SU-DHL-6 (cell line): ENCODE data around the gene MCTP1.

Source experiments
- CTCF ChIP-seq: fragments of 200-600 bp; sonication (generic); IDR thresholded peaks from one replicate; pipeline ENCODE4 v1.5.1; 2017; ENCODE audit warnings: antibody characterized with exemption, mild to moderate bottlenecking, low read length, moderate library complexity; ENCODE audit not compliant: insufficient read depth, poor library complexity, severe bottlenecking
- EZH2phosphoT487 ChIP-seq: fragments of 200-600 bp; sonication (generic), shearing (Covaris generic); conservative IDR thresholded peaks from 2 replicates; pipeline ENCODE4 v1.6.1; 2018; ENCODE audit warnings: mild to moderate bottlenecking, antibody characterized with exemption, low read length, moderate library complexity, mixed read lengths

GRCh38 chr5:95262933-95263660, 21.8 kb downstream of the MCTP1 start:
- TF ChIP-seq CTCF = no peak
- no peak for TF ChIP-seq EZH2phosphoT487
